Suppressor macrophage treated with lipopolysaccharide for 1 hour (primary cell): ENCODE measurements around the gene DNAH3.
"Not testable (repeated sequence)": the region's sequence is repeated elsewhere in the genome, so short reads cannot be mapped to it uniquely, and the experiment has no call there.

Source experiments
- DNase-seq, 3 donors: peaks; one replicate each; pipeline ENCODE4 v3.0.0-alpha.2; 2020 to 2022

DNAH3 gene

GRCh38 chr16:20984019-20984418 is 166.6 kb downstream of the DNAH3 start:
- no peak for DNase-seq

- peak; percentile 17 to 36 (median 29) for DNase-seq
These were observed 174.1 kb downstream of the DNAH3 start for GRCh38 chr16:20976576-20976975.

- not testable (repeated sequence) for DNase-seq
These were observed 177.4 kb downstream of the DNAH3 start for GRCh38 chr16:20973201-20973600.

GRCh38 chr16:20971401-20971800 is 179.2 kb downstream of the DNAH3 start:
- no peak for DNase-seq

GRCh38 chr16:20969386-20969785 is 181.3 kb downstream of the DNAH3 start:
- DNase-seq: no peak

GRCh38 chr16:20968765-20969164 is 181.9 kb downstream of the DNAH3 start:
- DNase-seq: no peak

GRCh38 chr16:20960899-20961298 is 189.7 kb downstream of the DNAH3 start:
- DNase-seq: no peak

- DNase-seq: no peak
These were observed 193.5 kb downstream of the DNAH3 start for GRCh38 chr16:20957153-20957552.

GRCh38 chr16:20956319-20956718 is 194.3 kb downstream of the DNAH3 start:
- peak in 2 of 3 donors; percentile 9 to 21 for DNase-seq

- no peak for DNase-seq
These were observed 196.1 kb downstream of the DNAH3 start for GRCh38 chr16:20954574-20954973.

- DNase-seq: no peak
These were observed 198.3 kb downstream of the DNAH3 start for GRCh38 chr16:20952139-20952920.

- DNase-seq: no peak
These were observed 200.4 kb downstream of the DNAH3 start for GRCh38 chr16:20950294-20950693.

- DNase-seq: no peak
These were observed 201.0 kb downstream of the DNAH3 start for GRCh38 chr16:20949660-20950059.

GRCh38 chr16:20948444-20948843 is 202.2 kb downstream of the DNAH3 start:
- DNase-seq: no peak

GRCh38 chr16:20946015-20946629 is 204.5 kb downstream of the DNAH3 start:
- DNase-seq: peak in 1 of 3 donors; percentile 14

GRCh38 chr16:20945575-20945875 is 205.1 kb downstream of the DNAH3 start:
- peak in 1 of 3 donors; percentile 10 for DNase-seq

GRCh38 chr16:20944861-20945574 is 205.6 kb downstream of the DNAH3 start:
- DNase-seq: peak; percentile 27 to 72 (median 41)

GRCh38 chr16:20942256-20942655 is 208.4 kb downstream of the DNAH3 start:
- DNase-seq: peak; percentile 45 to 61 (median 55)

GRCh38 chr16:20941636-20941926 is 209.1 kb downstream of the DNAH3 start:
- no peak for DNase-seq

- peak; percentile 38 to 51 (median 49) for DNase-seq
These were observed 209.6 kb downstream of the DNAH3 start for GRCh38 chr16:20940871-20941635.

- DNase-seq: peak; percentile 37 to 59 (median 51)
These were observed 211.0 kb downstream of the DNAH3 start for GRCh38 chr16:20939611-20940010.

GRCh38 chr16:20938426-20938825 is 212.2 kb downstream of the DNAH3 start:
- DNase-seq: peak; percentile 68 to 85 (median 84)

GRCh38 chr16:20937736-20938135 is 212.9 kb downstream of the DNAH3 start:
- no peak for DNase-seq
